Measurements from ENCODE around the gene PROC. TPM values are rescaled to one million over a fixed set of nuclear protein-coding genes. Genes with fewer than 3 reads are reported as not detected.

The PROC gene
- total and polyA plus RNA-seq, 2 of the 8 experiments (the other 6 are each of a cell fraction or from before 2014, with no cell fraction given) = 1.5 to 1.6 TPM

DNA sequence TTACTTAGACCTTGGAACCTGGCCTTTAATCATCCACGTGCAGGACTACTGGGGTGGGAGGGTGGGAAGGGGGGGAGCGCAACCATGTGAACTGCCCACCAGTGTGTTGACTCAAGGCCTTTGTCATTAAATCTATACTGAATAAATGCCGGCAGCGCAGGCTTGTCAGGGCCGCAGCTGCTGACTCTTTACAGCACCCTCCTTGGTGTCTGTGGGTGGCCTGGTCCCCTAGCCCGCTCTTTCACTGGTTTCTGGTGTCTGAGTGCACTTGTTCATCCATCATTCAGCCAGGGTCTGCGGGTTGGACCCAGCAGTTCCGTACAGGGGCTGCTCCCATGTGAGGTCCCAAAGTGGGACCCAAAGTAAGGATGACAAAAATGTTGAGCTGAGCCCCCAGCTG lies 42.0 kb upstream of the PROC start:
- no peak overlapping the region for H4K91ac ChIP-seq (replicated peaks; ENCODE audit: insufficient read length, low read length)
- TF ChIP-seq BRCA1 (IDR thresholded peaks at IDR 0.05; ENCODE audit: low read depth, low read length) (no peak), POLR2A (IDR thresholded peaks at IDR 0.05; ENCODE audit: control extremely low read depth in 1 of 2, low read depth in 2 of 2, low read length in 2 of 2) (no peak), TAF7 (optimal IDR thresholded peaks at IDR 0.05; ENCODE audit: borderline replicate concordance, low read depth, low read length) (no peak)
- TF ChIP-seq, protein P1, sequence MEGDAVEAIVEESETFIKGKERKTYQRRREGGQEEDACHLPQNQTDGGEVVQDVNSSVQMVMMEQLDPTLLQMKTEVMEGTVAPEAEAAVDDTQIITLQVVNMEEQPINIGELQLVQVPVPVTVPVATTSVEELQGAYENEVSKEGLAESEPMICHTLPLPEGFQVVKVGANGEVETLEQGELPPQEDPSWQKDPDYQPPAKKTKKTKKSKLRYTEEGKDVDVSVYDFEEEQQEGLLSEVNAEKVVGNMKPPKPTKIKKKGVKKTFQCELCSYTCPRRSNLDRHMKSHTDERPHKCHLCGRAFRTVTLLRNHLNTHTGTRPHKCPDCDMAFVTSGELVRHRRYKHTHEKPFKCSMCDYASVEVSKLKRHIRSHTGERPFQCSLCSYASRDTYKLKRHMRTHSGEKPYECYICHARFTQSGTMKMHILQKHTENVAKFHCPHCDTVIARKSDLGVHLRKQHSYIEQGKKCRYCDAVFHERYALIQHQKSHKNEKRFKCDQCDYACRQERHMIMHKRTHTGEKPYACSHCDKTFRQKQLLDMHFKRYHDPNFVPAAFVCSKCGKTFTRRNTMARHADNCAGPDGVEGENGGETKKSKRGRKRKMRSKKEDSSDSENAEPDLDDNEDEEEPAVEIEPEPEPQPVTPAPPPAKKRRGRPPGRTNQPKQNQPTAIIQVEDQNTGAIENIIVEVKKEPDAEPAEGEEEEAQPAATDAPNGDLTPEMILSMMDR (IDR thresholded peaks at IDR 0.05; ENCODE audit: control extremely low read depth in 1 of 3, insufficient read depth in 1 of 3, low read depth in 1 of 3, low read length in 3 of 3) = no peak
- H3K4me1 ChIP-seq (replicated peaks in 1 of 4; ENCODE audit: control insufficient read depth in 3 of 4, insufficient read depth in 4 of 4, low read length in 3 of 4) = no peaks in the 10 kb centered on the region
- no peak overlapping the region for H3K4me2 ChIP-seq (ENCODE audit: insufficient read depth in 1 of 2, low read depth in 2 of 2, low read length in 2 of 2)
- no peak overlapping the region for H2BK15ac ChIP-seq (ENCODE audit: low read length)
- no peak overlapping the region for H2BK20ac ChIP-seq (ENCODE audit: low read length)
- H3K9ac ChIP-seq (replicated peaks in 1 of 4; ENCODE audit: extremely low read depth in 1 of 4, low read depth in 3 of 4, low read length in 3 of 4) = no peak overlapping the region
- H2BK5ac ChIP-seq (ENCODE audit: low read depth, low read length) = no peak overlapping the region
- peaks cover 31 to 36% of the 10 kb centered on the region in 2 experiments for H3K9me3 ChIP-seq (ENCODE audit: insufficient read depth in 2 of 2, low read depth in 1 of 2, low read length in 1 of 2)
- no peaks in the 10 kb centered on the region for H3K27me3 ChIP-seq (replicated peaks in 1 of 4; ENCODE audit: control insufficient read depth in 3 of 4, extremely low read depth in 1 of 4, insufficient read depth in 3 of 4, low read length in 3 of 4)
- no peaks in the 10 kb centered on the region for H4K20me1 ChIP-seq (replicated peaks in 1 of 2; ENCODE audit: control insufficient read depth in 1 of 2, insufficient read depth in 2 of 2, low read length in 2 of 2)
- no peak overlapping the region for H3K27ac ChIP-seq (ENCODE audit: low read depth, low read length)
- no peak overlapping the region for H2AK5ac ChIP-seq (ENCODE audit: low read depth, low read length)
- no peak overlapping the region for H3K4ac ChIP-seq (replicated peaks; ENCODE audit: insufficient read length, low read depth, low read length)
- no peak overlapping the region for H2AFZ ChIP-seq (ENCODE audit: low read length)
- POLR2A ChIA-PET (ENCODE audit: partially characterized antibody) = no interaction called here
- no peak overlapping the region for H3K18ac ChIP-seq (ENCODE audit: extremely low read depth, low read length)
- FAIRE-seq = no peak
- no peaks in the 10 kb centered on the region for H3K23me2 ChIP-seq (ENCODE audit: low read depth, low read length)
- no peak overlapping the region for H3K4me3 ChIP-seq (ENCODE audit: extremely low read depth in 1 of 4, insufficient read depth in 2 of 4, low read depth in 3 of 4, low read length in 4 of 4)
- DNase-seq (ENCODE audit: low read depth in 1 of 2, low spot score in 2 of 2) = no peak
- no peaks in the 10 kb centered on the region; the same call in 1 of the 2 replicates for H3K79me1 ChIP-seq (ENCODE audit: low read depth, low read length)
- CTCF ChIA-PET (ENCODE audit: partially characterized antibody) = interaction anchor here (0.6 to 2.0 kb wide), 3 partner anchors 14 to 103 kb away, joined by 3 to 5 read pairs (median 4); no protein-coding TSS in a partner anchor
- H2BK120ac ChIP-seq (replicated peaks; ENCODE audit: low read depth, low read length) = no peak overlapping the region
- no peak overlapping the region for H3K23ac ChIP-seq (ENCODE audit: insufficient read length)
- peaks cover 0 to 15% (median 3%) of the 10 kb centered on the region in 4 experiments; a peak in 3 of 8 replicates for H3K36me3 ChIP-seq (ENCODE audit: control insufficient read depth in 2 of 4, insufficient read depth in 4 of 4, low read length in 3 of 4)
- H4K8ac ChIP-seq (ENCODE audit: extremely low read depth, insufficient read depth, low read length) = no peak overlapping the region
- no peak overlapping the region for H4K5ac ChIP-seq (ENCODE audit: insufficient read length, low read depth, low read length)
- no peak overlapping the region for H2BK12ac ChIP-seq (ENCODE audit: low read depth, low read length)
- H3K14ac ChIP-seq (ENCODE audit: insufficient read length) = no peak overlapping the region
- H3K56ac ChIP-seq (replicated peaks; ENCODE audit: insufficient read length, low read depth, low read length) = no peak overlapping the region
- peaks cover 0 to 95% of the 10 kb centered on the region in 2 experiments for H3K79me2 ChIP-seq (ENCODE audit: control insufficient read depth in 1 of 2, insufficient read depth in 2 of 2, low read length in 2 of 2)
- WGBS, 2 experiments (ENCODE audit: extremely low coverage in 1 of 2, insufficient coverage in 1 of 2, insufficient read length in 1 of 2, insufficient replicate concordance in 2 of 2, low coverage in 1 of 2, low lambda C conversion rate in 2 of 2, missing lambda C conversion rate in 1 of 2) = 91% methylated on average over 7 of the region's 8 CpGs; no CpG with 5 or more reads in 1 of the 2 experiments
